Measurements from ENCODE around the gene DUSP10. TPM values are rescaled to one million over a fixed set of nuclear protein-coding genes. Genes with fewer than 3 reads are reported as not detected.

The DUSP10 gene
- total and polyA plus RNA-seq, 2 of the 13 experiments (the other 11 are each of a cell fraction or from before 2014, with no cell fraction given): 2.1 to 4.4 TPM

- no peak for TF ChIP-seq XBP1 (CRISPR knock-in tag; IDR thresholded peaks at IDR 0.05)
- TF ChIP-seq HMG20A (CRISPR knock-in tag; IDR thresholded peaks at IDR 0.05; ENCODE audit: borderline replicate concordance): no peak
- TF ChIP-seq MXI1 (IDR thresholded peaks at IDR 0.05; ENCODE audit: borderline replicate concordance, low read depth, low read length): no peak
- TF ChIP-seq ZNF746 (CRISPR knock-in tag; IDR thresholded peaks at IDR 0.05): no peak
- no peak for TF ChIP-seq HOXD1 (CRISPR knock-in tag; IDR thresholded peaks at IDR 0.05)
- no peak for TF ChIP-seq ZNF839 (CRISPR knock-in tag; IDR thresholded peaks at IDR 0.05; ENCODE audit: borderline replicate concordance)
- no peak for TF ChIP-seq BCL3 (CRISPR knock-in tag; IDR thresholded peaks at IDR 0.05)
- no peak for TF ChIP-seq BRD4 (CRISPR knock-in tag; IDR thresholded peaks at IDR 0.05)
- TF ChIP-seq ZNF570 (CRISPR knock-in tag; IDR thresholded peaks at IDR 0.05; ENCODE audit: borderline replicate concordance): no peak
- no peak for TF ChIP-seq HINFP (CRISPR knock-in tag; IDR thresholded peaks at IDR 0.05; ENCODE audit: low read depth)
- no peak for TF ChIP-seq PHB2 (IDR thresholded peaks at IDR 0.05; ENCODE audit: partially characterized antibody)
- TF ChIP-seq PPARG (CRISPR knock-in tag; conservative IDR thresholded peaks at IDR 0.05): no peak
Measured at GRCh38 chr1:221727146-221728036, 14.5 kb downstream of the DUSP10 start (continued).
